B cell (primary cell): ENCODE results near the gene KRTAP21-3.

Experiments used
- EZH2 ChIP-seq: IDR thresholded peaks from 2 replicates; pipeline ENCODE4 v1.6.1; 2012; ENCODE audit warnings: borderline replicate concordance, low read depth, mild to moderate bottlenecking, moderate library complexity, low read length; ENCODE audit not compliant: insufficient read depth, poor library complexity, severe bottlenecking
- TF ChIP-seq, protein P1 (sequence below): fragments of 200-600 bp; IDR thresholded peaks from one replicate; pipeline ENCODE4 v1.8.0; 2022; ENCODE audit warnings: antibody characterized with exemption, mild to moderate bottlenecking

GRCh38 chr21:30710499-30710898, 8.1 kb downstream of the KRTAP21-3 start:
- TF ChIP-seq, protein P1, sequence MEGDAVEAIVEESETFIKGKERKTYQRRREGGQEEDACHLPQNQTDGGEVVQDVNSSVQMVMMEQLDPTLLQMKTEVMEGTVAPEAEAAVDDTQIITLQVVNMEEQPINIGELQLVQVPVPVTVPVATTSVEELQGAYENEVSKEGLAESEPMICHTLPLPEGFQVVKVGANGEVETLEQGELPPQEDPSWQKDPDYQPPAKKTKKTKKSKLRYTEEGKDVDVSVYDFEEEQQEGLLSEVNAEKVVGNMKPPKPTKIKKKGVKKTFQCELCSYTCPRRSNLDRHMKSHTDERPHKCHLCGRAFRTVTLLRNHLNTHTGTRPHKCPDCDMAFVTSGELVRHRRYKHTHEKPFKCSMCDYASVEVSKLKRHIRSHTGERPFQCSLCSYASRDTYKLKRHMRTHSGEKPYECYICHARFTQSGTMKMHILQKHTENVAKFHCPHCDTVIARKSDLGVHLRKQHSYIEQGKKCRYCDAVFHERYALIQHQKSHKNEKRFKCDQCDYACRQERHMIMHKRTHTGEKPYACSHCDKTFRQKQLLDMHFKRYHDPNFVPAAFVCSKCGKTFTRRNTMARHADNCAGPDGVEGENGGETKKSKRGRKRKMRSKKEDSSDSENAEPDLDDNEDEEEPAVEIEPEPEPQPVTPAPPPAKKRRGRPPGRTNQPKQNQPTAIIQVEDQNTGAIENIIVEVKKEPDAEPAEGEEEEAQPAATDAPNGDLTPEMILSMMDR = no peak
- no peak for TF ChIP-seq EZH2
